ENCODE measurements around the gene LHX4.

The LHX4 gene

GRCh38 chr1:180198196-180198595 is 31.9 kb upstream of the LHX4 start:
- ATAC-seq: no peak
- TF ChIP-seq ZC3H10 (CRISPR knock-in tag; IDR thresholded peaks at IDR 0.05): no peak
- TF ChIP-seq TSHZ2 (CRISPR knock-in tag; IDR thresholded peaks at IDR 0.05): no peak
- no peak for TF ChIP-seq OSR1 (CRISPR knock-in tag; IDR thresholded peaks at IDR 0.05)
- no peak for TF ChIP-seq ZNF565 (CRISPR knock-in tag; conservative IDR thresholded peaks at IDR 0.05; ENCODE audit: low read depth)
- no peak for TF ChIP-seq ZFP3 (CRISPR knock-in tag; IDR thresholded peaks at IDR 0.05)
- TF ChIP-seq TOX (CRISPR knock-in tag; IDR thresholded peaks at IDR 0.05; ENCODE audit: borderline replicate concordance): no peak
- TF ChIP-seq ESRRG (CRISPR knock-in tag; IDR thresholded peaks at IDR 0.05): no peak
- TF ChIP-seq PPARA (CRISPR knock-in tag; IDR thresholded peaks at IDR 0.05; ENCODE audit: borderline replicate concordance): no peak
- TF ChIP-seq TCF4 (CRISPR knock-in tag; IDR thresholded peaks at IDR 0.05; ENCODE audit: borderline replicate concordance): no peak

- TF ChIP-seq TSHZ2 (CRISPR knock-in tag; IDR thresholded peaks at IDR 0.05): no peak
- no peak for TF ChIP-seq ZC3H10 (CRISPR knock-in tag; IDR thresholded peaks at IDR 0.05)
- no peak for TF ChIP-seq PATZ1 (CRISPR knock-in tag; IDR thresholded peaks at IDR 0.05; ENCODE audit: borderline replicate concordance)
- TF ChIP-seq POU6F1 (CRISPR knock-in tag; IDR thresholded peaks at IDR 0.05; ENCODE audit: borderline replicate concordance, low read depth): no peak
- TF ChIP-seq BACH2 (CRISPR knock-in tag; IDR thresholded peaks at IDR 0.05; ENCODE audit: borderline replicate concordance): no peak
- TF ChIP-seq TCF4 (CRISPR knock-in tag; IDR thresholded peaks at IDR 0.05; ENCODE audit: borderline replicate concordance): no peak
- TF ChIP-seq ZFP3 (CRISPR knock-in tag; IDR thresholded peaks at IDR 0.05): no peak
- no peak for TF ChIP-seq GLIS3 (CRISPR knock-in tag; IDR thresholded peaks at IDR 0.05)
- no peak for ATAC-seq
Measured at GRCh38 chr1:180198611-180199010, 31.5 kb upstream of the LHX4 start.

- no peak for ATAC-seq
- TF ChIP-seq RARB (CRISPR knock-in tag; IDR thresholded peaks at IDR 0.05): no peak
- TF ChIP-seq POU6F1 (CRISPR knock-in tag; IDR thresholded peaks at IDR 0.05; ENCODE audit: borderline replicate concordance, low read depth): no peak
- TF ChIP-seq ZFP3 (CRISPR knock-in tag; IDR thresholded peaks at IDR 0.05): no peak
- TF ChIP-seq CSDC2 (CRISPR knock-in tag; IDR thresholded peaks at IDR 0.05): no peak
- no peak for TF ChIP-seq ISL1 (CRISPR knock-in tag; IDR thresholded peaks at IDR 0.05)
- no peak for TF ChIP-seq TCF4 (CRISPR knock-in tag; IDR thresholded peaks at IDR 0.05; ENCODE audit: borderline replicate concordance)
- TF ChIP-seq CSRNP3 (CRISPR knock-in tag; IDR thresholded peaks at IDR 0.05): no peak
- no peak for TF ChIP-seq ZFP30 (CRISPR knock-in tag; IDR thresholded peaks at IDR 0.05)
- TF ChIP-seq OSR1 (CRISPR knock-in tag; IDR thresholded peaks at IDR 0.05): no peak
- TF ChIP-seq ZNF8 (CRISPR knock-in tag; IDR thresholded peaks at IDR 0.05): no peak
- TF ChIP-seq PPARA (CRISPR knock-in tag; IDR thresholded peaks at IDR 0.05; ENCODE audit: borderline replicate concordance): no peak
- TF ChIP-seq TOX (CRISPR knock-in tag; IDR thresholded peaks at IDR 0.05; ENCODE audit: borderline replicate concordance): no peak
- TF ChIP-seq TSHZ2 (CRISPR knock-in tag; IDR thresholded peaks at IDR 0.05): no peak
- no peak for TF ChIP-seq GLIS3 (CRISPR knock-in tag; IDR thresholded peaks at IDR 0.05)
- no peak for TF ChIP-seq BACH2 (CRISPR knock-in tag; IDR thresholded peaks at IDR 0.05; ENCODE audit: borderline replicate concordance)
- no peak for TF ChIP-seq SNAI2 (CRISPR knock-in tag; IDR thresholded peaks at IDR 0.05)
Measured at GRCh38 chr1:180199018-180199417, 31.0 kb upstream of the LHX4 start.
